Endodermal cell (in vitro differentiated cells): ENCODE measurements around the gene LRR1. TPM values are rescaled to one million over a fixed set of nuclear protein-coding genes. Genes with fewer than 3 reads are reported as not detected.

Source experiments
- DNase-seq: peaks from one replicate; pipeline ENCODE4 v3.0.0-alpha.2; 2017
- H3K27ac ChIP-seq: 2 replicates; pipeline ENCODE4 v1.5.1; 2013; ENCODE audit warnings: mild to moderate bottlenecking, low read depth, low read length, moderate library complexity
- H3K27me3 ChIP-seq: 2 replicates; pipeline ENCODE4 v1.6.1; 2013; ENCODE audit warnings: mild to moderate bottlenecking, low read length, moderate library complexity; ENCODE audit not compliant: insufficient read depth, control insufficient read depth, poor library complexity, severe bottlenecking
- H3K36me3 ChIP-seq: 2 replicates; pipeline ENCODE4 v1.7.0; 2013; ENCODE audit warnings: mild to moderate bottlenecking, low read length, moderate library complexity; ENCODE audit not compliant: control insufficient read depth, insufficient read depth
- H3K4me1 ChIP-seq: one replicate; pipeline ENCODE4 v1.7.0; 2013; ENCODE audit warnings: low read length; ENCODE audit not compliant: control insufficient read depth, insufficient read depth
- H3K4me3 ChIP-seq: 2 replicates; pipeline ENCODE4 v1.5.1; 2013; ENCODE audit warnings: mild to moderate bottlenecking, low read length, moderate library complexity
- H3K9ac ChIP-seq: 2 replicates; pipeline ENCODE4 v1.6.1; 2013; ENCODE audit warnings: mild to moderate bottlenecking, low read length, moderate library complexity; ENCODE audit not compliant: poor library complexity, severe bottlenecking; ENCODE audit errors: extremely low read depth
- H3K9me3 ChIP-seq: 2 replicates; pipeline ENCODE4 v1.6.1; 2013; ENCODE audit warnings: mild to moderate bottlenecking, low read length, moderate library complexity; ENCODE audit not compliant: control insufficient read depth
- H3K27ac Mint-ChIP-seq: 2 replicates; pipeline ENCODE4 v1.8.0; 2020; ENCODE audit warnings: mixed read lengths
- H3K27me3 Mint-ChIP-seq: 2 replicates; pipeline ENCODE4 v1.8.0; 2021; ENCODE audit warnings: mild to moderate bottlenecking, mixed read lengths; ENCODE audit not compliant: insufficient read depth
- H3K36me3 Mint-ChIP-seq: 2 replicates; pipeline ENCODE4 v1.8.0; 2020; ENCODE audit warnings: low read depth, mixed read lengths
- H3K4me1 Mint-ChIP-seq: 2 replicates; pipeline ENCODE4 v1.8.0; 2020; ENCODE audit warnings: mixed read lengths
- H3K4me3 Mint-ChIP-seq: 2 replicates; pipeline ENCODE4 v1.8.0; 2020; ENCODE audit warnings: mild to moderate bottlenecking, moderate library complexity, mixed read lengths
- H3K9me3 Mint-ChIP-seq: 2 replicates; pipeline ENCODE4 v1.8.0; 2020; ENCODE audit warnings: mild to moderate bottlenecking, mixed read lengths
- WGBS, 2 experiments: methylation state at CpG; one replicate each; pipeline versions ENCODE4 v1.1.5 to v1.1.7; 2013; ENCODE audit warnings: missing lambda C conversion rate in 2 of 2, mixed read lengths in 1 of 2; ENCODE audit not compliant: insufficient coverage in 1 of 2, insufficient read length in 1 of 2; 5-methylcytosine and 5-hydroxymethylcytosine counted together
- total RNA-seq, 2 donors: library from RNA; stranded (reverse); fragmentation: NEBNext Ultra II Directional in 1 of 2; extraction: Animal tissue kit (Norgen Biotek cat#: 25700) in 1 of 2; gene quantifications; 2 replicates in 1 of 2; 3 replicates in 1 of 2; pipeline ENCODE4 v1.2.1, GENCODE V29; 2021
- TF ChIP-seq, protein P1 (sequence below): fragments of 200-600 bp; sonication (generic); conservative IDR thresholded peaks from 2 replicates; pipeline ENCODE4 v1.5.0; 2021; ENCODE audit warnings: antibody characterized with exemption, mild to moderate bottlenecking

The LRR1 gene
- total RNA-seq, 2 donors from 2014 or later = 20.4 to 22.9 TPM

DNA sequence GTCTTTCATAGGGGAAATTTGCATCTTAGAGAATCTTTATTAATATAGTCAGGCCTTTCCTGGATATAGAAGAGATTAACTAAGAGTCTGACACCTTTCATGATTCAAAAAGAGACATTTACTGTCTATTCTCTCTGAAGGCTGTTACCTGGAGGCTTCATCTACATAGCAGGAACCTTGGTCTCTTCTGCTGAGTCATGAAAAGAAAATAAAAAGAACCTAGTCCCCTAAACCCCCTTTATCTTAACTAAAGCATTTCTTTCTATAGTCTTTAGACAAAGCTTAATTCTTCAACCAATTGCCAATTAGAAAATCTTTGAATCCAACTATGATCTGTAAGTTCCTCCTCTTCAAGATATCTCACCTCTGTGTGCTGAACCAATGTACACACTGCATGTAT is 45.6 kb upstream of the LRR1 start:
- Mint-ChIP-seq H3K9me3 (peaks cover 3% of the 10 kb centered on the region), H3K36me3 (peaks cover 3% of the 10 kb centered on the region), H3K27ac (no peak overlapping the region), H3K27me3 (no peaks in the 10 kb centered on the region), H3K4me1 (peaks cover 25% of the 10 kb centered on the region), H3K4me3 (no peak overlapping the region)
- H3K4me3 ChIP-seq = no peak overlapping the region
- no peak overlapping the region for H3K9ac ChIP-seq
- H3K9me3 ChIP-seq = peaks cover 3% of the 10 kb centered on the region
- H3K4me1 ChIP-seq = peaks cover 12% of the 10 kb centered on the region
- no peaks in the 10 kb centered on the region for H3K36me3 ChIP-seq
- DNase-seq = no peak
- TF ChIP-seq, protein P1, sequence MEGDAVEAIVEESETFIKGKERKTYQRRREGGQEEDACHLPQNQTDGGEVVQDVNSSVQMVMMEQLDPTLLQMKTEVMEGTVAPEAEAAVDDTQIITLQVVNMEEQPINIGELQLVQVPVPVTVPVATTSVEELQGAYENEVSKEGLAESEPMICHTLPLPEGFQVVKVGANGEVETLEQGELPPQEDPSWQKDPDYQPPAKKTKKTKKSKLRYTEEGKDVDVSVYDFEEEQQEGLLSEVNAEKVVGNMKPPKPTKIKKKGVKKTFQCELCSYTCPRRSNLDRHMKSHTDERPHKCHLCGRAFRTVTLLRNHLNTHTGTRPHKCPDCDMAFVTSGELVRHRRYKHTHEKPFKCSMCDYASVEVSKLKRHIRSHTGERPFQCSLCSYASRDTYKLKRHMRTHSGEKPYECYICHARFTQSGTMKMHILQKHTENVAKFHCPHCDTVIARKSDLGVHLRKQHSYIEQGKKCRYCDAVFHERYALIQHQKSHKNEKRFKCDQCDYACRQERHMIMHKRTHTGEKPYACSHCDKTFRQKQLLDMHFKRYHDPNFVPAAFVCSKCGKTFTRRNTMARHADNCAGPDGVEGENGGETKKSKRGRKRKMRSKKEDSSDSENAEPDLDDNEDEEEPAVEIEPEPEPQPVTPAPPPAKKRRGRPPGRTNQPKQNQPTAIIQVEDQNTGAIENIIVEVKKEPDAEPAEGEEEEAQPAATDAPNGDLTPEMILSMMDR = no peak
- no peaks in the 10 kb centered on the region for H3K27me3 ChIP-seq
- no peak overlapping the region for H3K27ac ChIP-seq

DNA sequence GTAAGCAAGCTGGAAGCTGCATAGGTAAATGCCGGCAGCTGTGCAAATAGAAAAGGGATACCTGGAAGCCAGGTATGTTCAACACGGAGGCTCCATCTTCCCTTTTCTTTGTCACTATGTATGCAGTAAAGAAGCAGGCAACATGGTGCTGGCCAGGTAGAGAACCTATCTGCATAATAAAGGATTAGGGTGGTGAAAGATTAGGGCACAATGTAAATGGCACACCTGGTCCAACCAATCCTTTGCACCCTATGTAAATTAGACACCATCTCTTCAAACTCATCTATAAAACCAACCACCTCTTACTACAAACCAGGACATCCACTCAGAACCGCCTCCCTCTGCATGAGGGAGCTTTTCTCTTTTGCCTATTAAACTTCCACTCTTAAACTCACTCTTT is 44.8 kb upstream of the LRR1 start:
- DNase-seq = no peak
- H3K27me3 ChIP-seq = no peaks in the 10 kb centered on the region
- Mint-ChIP-seq H3K9me3 (no peaks in the 10 kb centered on the region), H3K4me1 (peaks cover 21% of the 10 kb centered on the region), H3K4me3 (no peak overlapping the region), H3K27ac (no peak overlapping the region), H3K27me3 (no peaks in the 10 kb centered on the region), H3K36me3 (no peaks in the 10 kb centered on the region)
- no peak overlapping the region for H3K4me3 ChIP-seq
- TF ChIP-seq, protein P1 = no peak
- 58 to 66% methylated on average over 3 of the region's 3 CpGs for WGBS, 2 experiments
- no peaks in the 10 kb centered on the region for H3K9me3 ChIP-seq
- no peak overlapping the region for H3K27ac ChIP-seq
- H3K9ac ChIP-seq = no peak overlapping the region
- H3K4me1 ChIP-seq = peaks cover 11% of the 10 kb centered on the region
- H3K36me3 ChIP-seq = no peaks in the 10 kb centered on the region

DNA sequence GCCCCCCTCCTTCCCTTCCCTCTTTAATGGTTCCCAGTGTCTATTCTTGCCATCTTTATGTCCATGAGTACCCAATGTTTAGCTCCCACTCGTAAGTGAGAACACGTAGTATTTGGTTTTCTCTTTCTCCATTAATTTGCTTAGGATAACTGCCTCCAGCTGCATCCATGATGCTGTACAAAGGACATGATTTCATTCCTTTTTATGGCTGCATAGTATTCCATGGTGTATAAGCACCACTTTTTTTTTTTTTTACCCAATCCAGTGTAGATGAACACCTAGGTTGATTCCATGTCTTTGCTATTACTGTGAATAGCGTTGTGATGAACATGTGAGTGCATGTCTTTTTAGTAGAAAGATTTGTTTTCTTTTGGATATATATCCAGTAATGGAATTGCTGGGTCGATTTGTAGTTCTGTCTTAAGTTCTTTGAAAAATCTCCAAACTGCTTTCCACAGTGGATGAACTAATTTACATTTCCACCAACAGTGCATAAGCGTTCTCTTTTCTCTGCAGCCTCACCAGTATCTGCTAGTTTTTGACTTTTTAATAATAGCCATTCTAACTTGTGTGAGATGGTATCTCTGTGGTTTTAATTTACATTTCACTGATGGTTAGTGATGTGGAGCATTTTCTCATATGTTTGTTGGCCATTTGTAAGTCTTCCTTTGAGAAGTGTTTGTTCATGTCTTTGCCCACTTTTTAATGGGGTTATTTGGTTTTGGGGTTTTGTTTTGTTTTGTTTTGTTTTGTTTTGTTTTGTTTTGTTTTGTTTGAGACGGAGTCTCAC is 38.6 kb upstream of the LRR1 start:
- H3K4me3 ChIP-seq = no peak overlapping the region
- no peaks in the 10 kb centered on the region for H3K4me1 Mint-ChIP-seq
- H3K27ac Mint-ChIP-seq = no peak overlapping the region
- H3K27me3 Mint-ChIP-seq = peaks cover 4% of the 10 kb centered on the region
- H3K36me3 Mint-ChIP-seq = no peaks in the 10 kb centered on the region
- TF ChIP-seq, protein P1 = no peak
- no peak overlapping the region for H3K9ac ChIP-seq
- DNase-seq = no peak
- H3K27ac ChIP-seq = no peak overlapping the region
- H3K4me3 Mint-ChIP-seq = no peak overlapping the region
- no peaks in the 10 kb centered on the region for H3K36me3 ChIP-seq
- H3K9me3 Mint-ChIP-seq = peaks cover 5% of the 10 kb centered on the region
- 88 to 94% methylated on average over 2 to 6 of the region's 6 CpGs for WGBS, 2 experiments
- H3K4me1 ChIP-seq = no peaks in the 10 kb centered on the region
- no peaks in the 10 kb centered on the region for H3K9me3 ChIP-seq
- H3K27me3 ChIP-seq = no peaks in the 10 kb centered on the region
